Activated CD4-positive, CD25-positive, alpha-beta regulatory T cell treated with anti-CD3 and anti-CD28 coated beads, Interleukin-2, amount 50 U/mL, for 72 hours (primary cell): ENCODE data around the gene SESN1.
"Not testable (repeated sequence)": the region's sequence is repeated elsewhere in the genome, so short reads cannot be mapped to it uniquely, and the experiment has no call there.

Source experiments
- DNase-seq: peaks from one replicate; pipeline ENCODE4 v3.0.0; 2021

Gene SESN1

GRCh38 chr6:109094416-109095035 is at the start of gene SESN1:
TSS of gene SESN1 (minus strand) at chr6:109094846. CDS start at chr6:109094073, 773 bp downstream.
- peak; percentile 78 for DNase-seq

GRCh38 chr6:109143191-109143590 is 48.5 kb upstream of the SESN1 start:
- DNase-seq = no peak

GRCh38 chr6:109142067-109142466 is 47.4 kb upstream of the SESN1 start:
- DNase-seq = not testable (repeated sequence)

- DNase-seq = no peak
These were observed 44.5 kb upstream of the SESN1 start for GRCh38 chr6:109139109-109139508.

GRCh38 chr6:109136530-109136929 is 41.9 kb upstream of the SESN1 start:
- DNase-seq = not testable (repeated sequence)

- DNase-seq = not testable (repeated sequence)
These were observed 41.4 kb upstream of the SESN1 start for GRCh38 chr6:109136039-109136438.

GRCh38 chr6:109135600-109135999 is 41.0 kb upstream of the SESN1 start:
- DNase-seq = not testable (repeated sequence)

GRCh38 chr6:109130065-109130464 is 35.4 kb upstream of the SESN1 start:
- no peak for DNase-seq

GRCh38 chr6:109125504-109125903 is 30.9 kb upstream of the SESN1 start:
- DNase-seq = no peak

GRCh38 chr6:109124219-109124618 is 29.6 kb upstream of the SESN1 start:
- DNase-seq = no peak

GRCh38 chr6:109121411-109121810 is 26.8 kb upstream of the SESN1 start:
- no peak for DNase-seq

- DNase-seq = no peak
These were observed 24.3 kb upstream of the SESN1 start for GRCh38 chr6:109118871-109119354.

- no peak for DNase-seq
These were observed 23.7 kb upstream of the SESN1 start for GRCh38 chr6:109118337-109118736.

GRCh38 chr6:109117346-109118035 is 22.8 kb upstream of the SESN1 start:
- no peak for DNase-seq

- not testable (repeated sequence) for DNase-seq
These were observed 18.0 kb upstream of the SESN1 start for GRCh38 chr6:109112663-109113062.

- DNase-seq = not testable (repeated sequence)
These were observed 15.0 kb upstream of the SESN1 start for GRCh38 chr6:109109663-109110062.

GRCh38 chr6:109105681-109106080 is 11.0 kb upstream of the SESN1 start:
- DNase-seq = no peak

GRCh38 chr6:109104512-109104911 is 9.9 kb upstream of the SESN1 start:
- no peak for DNase-seq

- DNase-seq = no peak
These were observed 9.3 kb upstream of the SESN1 start for GRCh38 chr6:109103942-109104341.

- DNase-seq = no peak
These were observed 8.1 kb upstream of the SESN1 start for GRCh38 chr6:109102762-109103161.

GRCh38 chr6:109097661-109098060 is 3.0 kb upstream of the SESN1 start:
- no peak for DNase-seq

GRCh38 chr6:109096208-109096607 is 1.6 kb upstream of the SESN1 start:
- no peak for DNase-seq

- DNase-seq = no peak
These were observed 1.1 kb upstream of the SESN1 start for GRCh38 chr6:109095835-109096084.

- DNase-seq = peak; percentile 89
These were observed 589 bp upstream of the SESN1 start, which contains the start of gene CEP57L1 for GRCh38 chr6:109095036-109095834. TSS of gene CEP57L1 (plus strand) at chr6:109095507. CDS start at chr6:109145222, 49,715 bp downstream.
